Activated CD8-positive, alpha-beta memory T cell treated with anti-CD3 and anti-CD28 coated beads, Interleukin-2, amount 10 ng/mL, durations not matched to agents 7 days and 5 days (primary cell): ENCODE results near the gene TMC4. TPM values are rescaled to one million over a fixed set of nuclear protein-coding genes. Genes with fewer than 3 reads are reported as not detected.
"Not testable (repeated sequence)": the region's sequence is repeated elsewhere in the genome, so short reads cannot be mapped to it uniquely, and the experiment has no call there.

ENCODE experiments used
- ATAC-seq: fragments of 150-1000 bp; cut with Tn5 transposase; one replicate; pipeline ENCODE4 v1.10.0; 2021; ENCODE audit warnings: moderate library complexity
- CTCF ChIA-PET: fragments of 350-600 bp; sonication (Branson Sonifier 250); formaldehyde crosslinking; loops from one replicate; lab custom pipeline; 2021; ENCODE audit warnings: antibody characterized with exemption; lab: Charles Lee
- DNase-seq: peaks from one replicate; pipeline ENCODE4 v3.0.0-alpha.2; 2020
- H3K27ac Mint-ChIP-seq: one replicate; pipeline ENCODE4 v1.8.0; 2021; ENCODE audit warnings: mild to moderate bottlenecking, mixed read lengths
- H3K27me3 Mint-ChIP-seq: one replicate; pipeline ENCODE4 v1.8.0; 2021; ENCODE audit warnings: mixed read lengths
- H3K36me3 Mint-ChIP-seq: one replicate; pipeline ENCODE4 v1.8.0; 2021; ENCODE audit warnings: mild to moderate bottlenecking, mixed read lengths
- H3K4me1 Mint-ChIP-seq: one replicate; pipeline ENCODE4 v1.8.0; 2021; ENCODE audit warnings: mixed read lengths
- H3K4me3 Mint-ChIP-seq: one replicate; pipeline ENCODE4 v1.8.0; 2021; ENCODE audit warnings: mild to moderate bottlenecking, moderate library complexity, mixed read lengths
- H3K9me3 Mint-ChIP-seq: one replicate; pipeline ENCODE4 v1.8.0; 2022; ENCODE audit warnings: low read depth, mixed read lengths
- total RNA-seq, 2 experiments: library from RNA; stranded (reverse); gene quantifications; one replicate each; pipeline ENCODE4 v1.2.3, GENCODE V29; 2021

TMC4 gene
- total RNA-seq, 2 experiments from 2014 or later: 0.89 to 1.3 TPM

DNA sequence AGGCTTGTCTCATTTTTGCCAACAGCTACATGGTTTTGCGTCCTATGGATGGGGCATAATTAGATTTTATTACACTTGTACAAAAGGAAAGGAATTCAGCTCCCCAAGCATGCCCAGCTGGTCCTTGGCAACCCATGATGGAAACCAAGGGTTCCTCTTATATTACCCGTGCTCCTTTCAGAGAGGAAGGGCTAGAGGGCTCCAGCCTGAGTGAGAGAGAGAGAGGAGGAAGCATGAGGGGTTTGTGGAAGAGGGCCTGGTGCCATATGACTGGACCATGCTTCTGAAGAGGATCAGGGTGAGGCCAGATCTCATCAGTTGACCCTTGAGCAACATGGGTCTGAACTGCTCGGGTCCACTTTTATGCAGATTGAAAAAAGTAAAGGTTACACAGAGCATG, 24.2 kb upstream of the TMC4 start:
- no peak for DNase-seq
- H3K36me3 Mint-ChIP-seq: peaks cover 23% of the 10 kb centered on the region
- H3K9me3 Mint-ChIP-seq: no peaks in the 10 kb centered on the region
- peak overlapping the region; percentile 33 for H3K27ac Mint-ChIP-seq
- CTCF ChIA-PET: no interaction called here
- ATAC-seq: no peak
- peaks cover 21% of the 10 kb centered on the region for H3K4me1 Mint-ChIP-seq
- H3K4me3 Mint-ChIP-seq: no peak overlapping the region
- H3K27me3 Mint-ChIP-seq: no peaks in the 10 kb centered on the region

DNA sequence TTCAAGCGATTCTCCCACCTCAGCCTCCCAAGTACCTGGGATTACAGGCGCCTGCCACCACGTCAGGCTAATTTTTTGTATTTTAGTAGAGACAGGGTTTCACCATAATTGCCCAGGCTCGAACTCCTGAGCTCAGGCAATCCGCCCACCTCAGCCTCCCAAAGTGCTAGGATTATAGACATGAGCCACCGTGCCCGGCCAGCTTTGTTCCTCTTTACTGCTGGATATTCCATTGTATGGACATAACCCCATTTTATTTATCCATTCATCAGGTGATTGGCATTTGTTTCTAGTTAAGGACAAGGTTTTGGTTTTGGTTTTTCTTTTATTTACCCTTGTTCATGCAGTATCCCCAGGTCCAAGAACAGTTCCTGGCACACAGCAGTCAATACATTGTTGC, 23.6 kb upstream of the TMC4 start:
- H3K36me3 Mint-ChIP-seq: peaks cover 18% of the 10 kb centered on the region
- no peak for ATAC-seq
- peaks cover 23% of the 10 kb centered on the region for H3K4me1 Mint-ChIP-seq
- H3K9me3 Mint-ChIP-seq: no peaks in the 10 kb centered on the region
- no peak overlapping the region for H3K4me3 Mint-ChIP-seq
- H3K27ac Mint-ChIP-seq: no peak overlapping the region
- no peak for DNase-seq
- CTCF ChIA-PET: no interaction called here
- H3K27me3 Mint-ChIP-seq: no peaks in the 10 kb centered on the region

DNA sequence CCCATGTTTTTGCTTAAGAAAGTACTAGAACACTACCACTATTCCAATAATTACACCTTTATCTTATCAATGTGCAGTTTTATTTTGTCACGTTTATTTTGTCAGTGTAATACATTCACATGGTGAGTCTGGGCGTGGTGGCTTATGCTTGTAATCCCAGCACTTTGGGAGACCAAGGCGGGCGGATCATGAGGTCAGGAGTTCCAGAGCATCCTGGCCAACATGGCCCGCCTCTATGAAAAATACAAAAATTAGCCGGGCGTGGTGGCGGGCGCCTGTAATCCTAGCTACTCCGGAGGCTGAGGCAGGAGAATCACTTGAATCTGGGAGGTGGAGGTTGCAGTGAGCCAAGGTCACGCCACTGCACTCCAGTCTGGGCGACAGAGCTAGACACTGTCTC, 21.5 kb upstream of the TMC4 start:
- H3K36me3 Mint-ChIP-seq, H3K27ac Mint-ChIP-seq, CTCF ChIA-PET, H3K9me3 Mint-ChIP-seq, ATAC-seq, H3K4me3 Mint-ChIP-seq, DNase-seq, H3K27me3 Mint-ChIP-seq: not testable (repeated sequence)
- peaks cover 24% of the 10 kb centered on the region for H3K4me1 Mint-ChIP-seq

DNA sequence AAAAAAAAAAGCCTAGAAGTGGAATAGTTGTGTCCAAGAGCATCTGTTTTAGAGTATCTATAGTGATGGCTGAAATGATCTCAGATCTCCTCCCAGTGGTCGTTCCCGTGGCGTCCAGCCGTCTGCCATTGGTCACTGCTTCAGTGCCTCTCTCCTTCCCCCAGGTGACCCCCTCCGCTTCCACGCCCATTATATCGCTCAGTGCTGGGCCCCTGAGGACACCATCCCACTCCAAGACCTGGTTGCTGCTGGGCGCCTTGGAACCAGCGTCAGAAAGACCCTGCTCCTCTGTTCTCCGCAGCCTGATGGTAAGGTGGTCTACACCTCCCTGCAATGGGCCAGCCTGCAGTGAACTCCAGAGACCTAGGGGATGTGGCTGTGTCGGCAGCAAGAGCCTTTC, 20.1 kb upstream of the TMC4 start:
- no peak for DNase-seq
- peak overlapping the region; percentile 62 for H3K27ac Mint-ChIP-seq
- H3K4me1 Mint-ChIP-seq: peaks cover 29% of the 10 kb centered on the region
- peaks cover 9% of the 10 kb centered on the region for H3K36me3 Mint-ChIP-seq
- H3K4me3 Mint-ChIP-seq: peak overlapping the region; percentile 9
- H3K9me3 Mint-ChIP-seq: no peaks in the 10 kb centered on the region
- ATAC-seq: no peak
- no peaks in the 10 kb centered on the region for H3K27me3 Mint-ChIP-seq
- CTCF ChIA-PET: no interaction called here

DNA sequence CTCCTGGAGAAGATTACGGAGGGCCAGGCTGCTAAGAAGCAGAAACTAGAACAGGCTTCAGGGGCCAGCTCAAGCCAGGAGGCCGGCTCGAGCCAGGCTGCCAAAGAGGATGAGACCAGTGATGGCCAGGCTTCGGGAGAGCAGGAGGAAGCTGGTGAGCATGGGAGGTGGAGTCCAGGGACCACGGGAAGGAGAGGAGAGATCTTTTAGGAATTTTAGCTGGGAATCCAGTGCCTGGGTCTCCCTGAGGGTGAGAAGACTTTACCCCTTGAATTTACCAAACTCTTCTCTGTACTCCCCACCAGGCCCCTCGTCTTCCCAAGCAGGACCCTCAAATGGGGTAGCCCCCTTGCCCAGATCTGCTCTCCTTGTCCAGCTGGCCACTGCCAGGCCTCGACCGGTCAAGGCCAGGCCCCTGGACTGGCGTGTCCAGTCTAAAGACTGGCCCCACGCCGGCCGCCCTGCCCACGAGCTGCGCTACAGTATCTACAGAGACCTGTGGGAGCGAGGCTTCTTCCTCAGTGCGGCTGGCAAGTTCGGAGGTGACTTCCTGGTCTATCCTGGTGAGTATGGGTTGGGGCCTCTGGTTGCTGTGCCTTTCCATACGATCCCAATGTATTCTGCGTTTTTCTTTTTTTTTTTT, 19.0 kb upstream of the TMC4 start:
- CTCF ChIA-PET: interaction anchor here (1.3 to 5.1 kb wide), 3 partner anchors 8 to 32 kb away, joined by 3 to 33 read pairs (median 4); partner anchors contain the start of genes LENG1 and RPS9
- Mint-ChIP-seq H3K27ac (peak overlapping the region; percentile 84), H3K36me3 (peaks cover 12% of the 10 kb centered on the region), H3K4me1 (peaks cover 37% of the 10 kb centered on the region), H3K4me3 (peak overlapping the region; percentile 80), H3K27me3 (no peaks in the 10 kb centered on the region), H3K9me3 (no peaks in the 10 kb centered on the region)
- ATAC-seq: no peak
- no peak for DNase-seq

DNA sequence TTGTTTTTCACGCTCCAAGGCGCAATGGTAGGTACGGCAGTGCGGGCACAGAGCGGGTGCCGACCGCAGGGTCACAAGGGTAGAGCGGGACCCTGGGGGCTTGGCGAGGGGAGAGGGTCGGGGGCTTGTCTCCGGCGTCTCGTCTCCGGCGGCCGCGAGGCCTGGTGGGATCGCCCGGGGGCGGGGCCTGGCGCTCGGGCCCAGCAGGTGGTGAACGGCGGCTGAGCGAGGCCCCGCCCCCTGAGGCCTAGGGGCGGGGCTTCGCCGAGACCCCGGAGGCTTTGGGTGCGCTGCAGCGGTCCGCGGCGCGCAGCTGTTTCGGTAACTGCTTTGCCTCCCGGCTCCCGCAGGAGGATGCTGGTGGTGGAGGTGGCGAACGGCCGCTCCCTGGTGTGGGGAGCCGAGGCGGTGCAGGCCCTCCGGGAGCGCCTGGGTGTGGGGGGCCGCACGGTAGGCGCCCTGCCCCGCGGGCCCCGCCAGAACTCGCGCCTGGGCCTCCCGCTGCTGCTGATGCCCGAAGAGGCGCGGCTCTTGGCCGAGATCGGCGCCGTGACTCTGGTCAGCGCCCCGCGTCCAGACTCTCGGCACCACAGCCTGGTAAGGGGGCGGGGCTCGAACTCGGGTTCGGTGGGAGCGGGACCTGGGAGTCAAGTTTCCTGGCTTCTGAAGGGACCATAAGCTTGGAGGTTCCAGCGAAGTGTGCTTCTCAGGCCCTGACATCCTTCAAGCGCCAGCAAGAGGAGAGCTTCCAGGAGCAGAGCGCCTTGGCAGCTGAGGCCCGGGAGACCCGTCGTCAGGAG, 18.3 kb upstream of the TMC4 start, which contains the start of gene TSEN34:
TSEN34 (plus strand) TSS at position 298 of the 800 bp plus-strand sequence; CDS start at position 355, 57 bp downstream.
- peak; percentile 35 for ATAC-seq
- Mint-ChIP-seq H3K27ac (peak within 1 kb of the TSS; percentile 95), H3K36me3 (peaks cover 16% of the 10 kb centered on the region), H3K4me1 (peaks cover 38% of the 10 kb centered on the region), H3K4me3 (peak within 1 kb of the TSS; percentile 80), H3K9me3 (no peaks in the 10 kb centered on the region), H3K27me3 (no peaks in the 10 kb centered on the region)
- DNase-seq: peak; percentile 91
- CTCF ChIA-PET: interaction anchor here (0.6 to 5.1 kb wide), 6 partner anchors 9 to 75 kb away, joined by 3 to 33 read pairs (median 4); partner anchors contain the start of genes CNOT3, LENG1 and RPS9

DNA sequence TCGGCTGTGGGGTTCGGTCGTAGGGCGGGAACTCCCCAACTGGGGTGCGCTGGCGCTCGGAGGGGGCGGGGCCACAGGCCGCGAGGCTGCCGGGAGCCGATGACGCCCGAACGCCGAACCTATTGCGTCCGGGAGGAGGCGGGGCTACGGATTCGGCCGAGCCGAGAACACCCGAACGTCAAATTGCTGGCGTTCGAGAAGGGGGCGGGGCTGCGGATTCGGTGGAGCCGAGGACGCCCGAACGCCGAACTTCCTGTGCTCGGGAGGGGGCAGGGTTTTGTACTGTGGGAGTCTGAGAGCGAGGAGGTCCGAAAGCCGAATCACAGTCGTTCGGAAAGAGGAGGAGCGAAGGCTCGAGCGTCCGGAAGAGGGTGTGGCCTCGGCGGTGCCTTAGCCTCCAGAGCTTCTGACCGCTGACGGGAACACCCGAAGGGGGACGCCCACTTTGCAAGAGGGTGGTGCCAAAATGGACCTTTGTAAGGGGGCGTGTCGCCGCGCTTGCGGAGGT, 17.6 kb upstream of the TMC4 start:
- peaks cover 17% of the 10 kb centered on the region for H3K36me3 Mint-ChIP-seq
- peak overlapping the region; percentile 95 for H3K27ac Mint-ChIP-seq
- peaks cover 38% of the 10 kb centered on the region for H3K4me1 Mint-ChIP-seq
- H3K4me3 Mint-ChIP-seq: peak overlapping the region; percentile 80
- no peaks in the 10 kb centered on the region for H3K27me3 Mint-ChIP-seq
- H3K9me3 Mint-ChIP-seq: no peaks in the 10 kb centered on the region
- ATAC-seq: peak; percentile 65
- DNase-seq: peak; percentile 100
- CTCF ChIA-PET: interaction anchor here (0.6 to 5.1 kb wide), 5 partner anchors 9 to 76 kb away, joined by 3 to 33 read pairs (median 4); partner anchors contain the start of genes CNOT3, LENG1 and RPS9

DNA sequence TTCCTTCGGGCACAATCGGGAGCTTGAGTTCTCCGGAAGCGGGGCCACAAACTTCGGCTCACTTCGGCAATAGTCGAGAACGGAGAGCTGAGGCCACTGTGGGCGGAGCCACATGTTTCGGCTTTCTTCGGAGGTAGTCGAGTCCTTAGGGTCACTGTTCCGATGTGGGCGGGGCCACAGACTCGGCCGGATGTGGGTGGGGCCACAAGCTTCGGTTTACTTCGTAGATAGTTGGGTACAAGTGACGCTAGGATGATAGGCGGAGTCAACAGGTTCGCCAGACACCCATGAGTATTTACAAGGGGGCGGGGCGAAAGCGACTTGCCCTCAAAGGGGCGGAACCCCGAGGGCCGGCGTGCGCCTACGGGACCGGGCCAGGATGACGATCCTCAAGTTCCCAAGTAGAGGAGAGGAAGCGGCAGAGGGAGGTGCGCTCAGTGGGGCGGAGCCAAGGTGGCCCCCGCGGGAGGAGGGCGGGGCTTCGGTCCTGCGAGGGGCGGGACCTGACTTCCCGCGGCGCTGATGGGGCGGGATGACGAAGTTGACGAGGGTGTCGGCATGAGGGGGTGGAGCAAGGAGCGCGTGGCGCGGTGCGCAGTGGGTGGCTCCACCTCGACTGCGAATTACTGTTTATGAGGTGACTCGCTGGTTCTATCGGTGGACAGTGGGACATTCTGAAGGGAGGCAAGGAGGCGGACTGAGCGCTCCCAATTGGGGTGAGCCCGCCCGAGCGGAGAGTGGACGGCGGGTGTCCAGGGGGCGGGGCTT, 17.0 kb upstream of the TMC4 start:
- Mint-ChIP-seq H3K4me3 (peak overlapping the region; percentile 80), H3K4me1 (peaks cover 38% of the 10 kb centered on the region)
- CTCF ChIA-PET: interaction anchor here (0.6 to 5.1 kb wide), 18 partner anchors 9 to 518 kb away, joined by 3 to 33 read pairs (median 4); partner anchors contain the start of genes CNOT3, LENG1, PRPF31 and RPS9

DNA sequence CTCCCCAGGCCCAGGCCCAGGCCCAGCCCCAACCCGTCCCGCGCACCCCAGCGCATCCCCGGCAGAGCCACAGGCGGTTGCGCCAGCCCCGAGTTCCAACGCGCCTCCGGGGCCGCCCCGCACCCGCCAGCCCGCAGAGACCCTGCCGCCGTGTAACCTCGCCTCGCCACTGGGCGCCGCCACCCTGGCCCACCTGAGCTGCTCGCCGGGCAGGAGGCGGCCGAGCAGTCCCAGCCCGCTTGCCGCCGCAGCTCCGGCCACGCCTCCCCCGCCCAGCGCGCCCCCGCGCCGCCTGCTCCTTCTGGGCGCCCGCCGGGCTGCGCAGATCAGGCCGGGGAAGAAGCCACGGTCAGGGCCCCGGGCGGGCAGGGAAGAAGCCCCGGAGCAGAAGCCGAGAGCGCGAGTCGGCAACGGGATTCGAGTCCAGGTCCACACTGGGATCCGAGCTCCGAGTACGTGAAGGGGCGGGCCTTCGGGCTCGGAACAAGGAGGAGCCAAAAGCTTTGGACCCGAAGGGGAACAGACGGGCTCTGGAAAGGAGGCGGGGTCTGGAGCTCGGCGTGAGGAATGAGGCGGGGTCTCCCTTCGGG, 16.3 kb upstream of the TMC4 start, which contains the start of gene MBOAT7:
MBOAT7 (minus strand) TSS at position 436 of the 590 bp plus-strand sequence. CDS start 1,072 bp downstream, outside the sequence.
- Mint-ChIP-seq H3K27me3 (no peaks in the 10 kb centered on the region), H3K9me3 (no peaks in the 10 kb centered on the region), H3K4me1 (peaks cover 38% of the 10 kb centered on the region), H3K36me3 (peaks cover 17% of the 10 kb centered on the region), H3K4me3 (peak within 1 kb of the TSS; percentile 80), H3K27ac (peak within 1 kb of the TSS; percentile 95)
- ATAC-seq: peak; percentile 8
- no peak for DNase-seq
- CTCF ChIA-PET: interaction anchor here (0.6 to 5.1 kb wide), 16 partner anchors 8 to 518 kb away, joined by 3 to 33 read pairs (median 4); partner anchors contain the start of genes CNOT3, LENG1, PRPF31 and RPS9

More for the DNA sequence above, 17.0 kb upstream of the TMC4 start:
- no peaks in the 10 kb centered on the region for H3K9me3 Mint-ChIP-seq
- no peaks in the 10 kb centered on the region for H3K27me3 Mint-ChIP-seq
- H3K27ac Mint-ChIP-seq: peak overlapping the region; percentile 95
- ATAC-seq (peak; percentile 60), DNase-seq (peak; percentile 100)
- peaks cover 17% of the 10 kb centered on the region for H3K36me3 Mint-ChIP-seq

DNA sequence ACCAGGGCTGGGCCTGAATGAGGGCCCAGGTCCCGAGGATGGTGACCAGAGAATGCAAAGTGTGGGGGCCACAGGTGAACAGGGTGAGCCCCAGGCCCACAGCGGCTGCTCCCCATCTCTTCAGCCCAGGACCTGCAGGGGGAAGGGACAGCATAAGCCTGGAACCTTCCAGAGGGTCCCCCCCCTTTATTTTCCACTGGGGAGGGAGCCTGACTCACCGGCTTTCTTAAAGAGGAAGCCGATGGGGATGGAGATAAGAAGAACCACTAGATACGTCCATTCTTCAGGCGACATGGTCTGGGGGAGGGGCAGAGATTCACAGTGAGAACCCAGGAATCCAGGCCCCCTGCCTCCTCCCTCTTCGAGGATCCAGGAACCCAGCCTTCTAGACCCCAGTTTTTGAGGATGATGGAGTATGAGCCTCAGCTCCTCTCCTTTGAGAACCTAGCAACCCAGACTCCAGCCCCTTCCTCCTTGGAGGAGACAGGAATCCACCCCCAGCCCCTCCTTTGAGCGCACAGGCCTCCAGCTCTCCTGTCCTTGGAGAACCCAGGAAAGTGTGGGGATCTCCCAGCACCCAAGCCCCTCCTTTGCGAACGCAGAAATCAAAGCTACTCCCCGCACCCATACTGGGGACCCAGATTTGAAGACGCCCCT, 15.4 kb upstream of the TMC4 start:
- ATAC-seq (no peak), DNase-seq (peak; percentile 79)
- CTCF ChIA-PET: interaction anchor here (1.3 to 5.1 kb wide), 10 partner anchors 12 to 78 kb away, joined by 3 to 33 read pairs (median 8); partner anchors contain the start of genes CNOT3, LENG1, PRPF31 and RPS9
- peak overlapping the region; percentile 80 for H3K4me3 Mint-ChIP-seq
- H3K4me1 Mint-ChIP-seq: peaks cover 37% of the 10 kb centered on the region
- no peaks in the 10 kb centered on the region for H3K9me3 Mint-ChIP-seq
- no peaks in the 10 kb centered on the region for H3K27me3 Mint-ChIP-seq
- H3K27ac Mint-ChIP-seq: peak overlapping the region; percentile 83
- H3K36me3 Mint-ChIP-seq: peaks cover 16% of the 10 kb centered on the region

DNA sequence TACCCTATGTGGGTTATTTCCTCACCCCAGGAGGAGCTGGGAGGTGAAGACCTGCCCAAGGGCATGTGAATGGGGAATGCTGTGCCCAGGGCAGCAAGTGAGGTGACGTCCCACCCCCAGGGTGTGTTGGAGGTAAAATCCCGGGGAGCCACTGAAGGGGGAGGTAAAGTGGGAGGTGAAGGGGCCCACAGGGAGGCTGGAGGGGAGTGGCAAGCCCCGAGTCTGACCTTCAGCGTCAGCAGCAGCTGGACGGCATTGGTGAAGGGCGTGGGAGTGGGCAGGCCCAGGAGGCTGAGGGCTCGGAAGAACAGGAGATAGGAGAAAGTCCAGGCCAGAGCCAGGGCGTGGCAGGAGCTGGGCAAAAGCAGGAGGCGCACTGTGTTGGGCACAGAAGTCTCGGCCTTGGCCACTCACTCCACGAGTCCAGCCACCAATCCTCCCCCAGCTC, 14.0 kb upstream of the TMC4 start:
- CTCF ChIA-PET: interaction anchor here (2.6 kb wide), 1 partner anchor 17 kb away, joined by 6 read pairs; no protein-coding TSS in a partner anchor
- ATAC-seq: no peak
- H3K36me3 Mint-ChIP-seq: peaks cover 12% of the 10 kb centered on the region
- no peak overlapping the region for H3K27ac Mint-ChIP-seq
- H3K27me3 Mint-ChIP-seq: no peaks in the 10 kb centered on the region
- H3K4me3 Mint-ChIP-seq: peak overlapping the region; percentile 80
- no peaks in the 10 kb centered on the region for H3K9me3 Mint-ChIP-seq
- peaks cover 24% of the 10 kb centered on the region for H3K4me1 Mint-ChIP-seq
- DNase-seq: no peak
